GM23338 (cell line): Measurements from ENCODE around the gene MAD1L1.

Source experiments
- CREB1 ChIP-seq: fragments of 250-450 bp; sonication (Bioruptor Pico); IDR thresholded peaks from 2 replicates; pipeline ENCODE4 v1.5.0; 2020; ENCODE audit warnings: low read depth, mild to moderate bottlenecking, moderate library complexity
- EZH2 ChIP-seq: fragments of 200-600 bp; sonication (generic); IDR thresholded peaks from one replicate; pipeline ENCODE4 v1.8.0; 2017; ENCODE audit warnings: antibody characterized with exemption, mild to moderate bottlenecking, low read depth; ENCODE audit not compliant: unreplicated experiment
- EZH2phosphoT487 ChIP-seq: fragments of 200-600 bp; sonication (generic); IDR thresholded peaks from one replicate; pipeline ENCODE4 v1.8.1; 2018; ENCODE audit warnings: antibody characterized with exemption; ENCODE audit not compliant: unreplicated experiment
- JUNB ChIP-seq: IDR thresholded peaks from one replicate; pipeline ENCODE4 v1.6.1; 2016; ENCODE audit warnings: antibody characterized with exemption; ENCODE audit not compliant: unreplicated experiment
- NANOG ChIP-seq: IDR thresholded peaks from 2 replicates; pipeline ENCODE4 v1.6.1; 2016; ENCODE audit warnings: antibody characterized with exemption, borderline replicate concordance
- POLR2AphosphoS5 ChIP-seq: IDR thresholded peaks from 2 replicates; pipeline ENCODE4 v1.6.1; 2016; ENCODE audit warnings: antibody characterized with exemption, low read depth
- STAT1 ChIP-seq: IDR thresholded peaks from one replicate; pipeline ENCODE4 v1.6.1; 2016; ENCODE audit warnings: antibody characterized with exemption; ENCODE audit not compliant: unreplicated experiment
- ZNF114 ChIP-seq: fragments of 250-450 bp; sonication (Bioruptor Pico); IDR thresholded peaks from 2 replicates; pipeline ENCODE4 v1.5.0; 2020; ENCODE audit warnings: mild to moderate bottlenecking, moderate library complexity
- ZNF331 ChIP-seq: fragments of 250-450 bp; sonication (Bioruptor Pico); IDR thresholded peaks from 2 replicates; pipeline ENCODE4 v1.5.0; 2020; ENCODE audit warnings: low read depth, mild to moderate bottlenecking, moderate library complexity
- TF ChIP-seq, protein P1 (sequence below), 2 experiments: fragments of 200-600 bp in 1 of 2; sonication (generic) in 1 of 2; conservative IDR thresholded peaks; 2 replicates each; pipeline versions ENCODE4 v1.5.1 to v1.6.1; 2016 to 2017; ENCODE audit warnings: antibody characterized with exemption in 2 of 2, low read depth in 2 of 2, mild to moderate bottlenecking in 2 of 2, moderate library complexity in 1 of 2
- TF ChIP-seq, protein P2 (sequence below): IDR thresholded peaks from one replicate; pipeline ENCODE4 v1.6.1; 2018; ENCODE audit warnings: antibody characterized with exemption; ENCODE audit not compliant: unreplicated experiment

DNA sequence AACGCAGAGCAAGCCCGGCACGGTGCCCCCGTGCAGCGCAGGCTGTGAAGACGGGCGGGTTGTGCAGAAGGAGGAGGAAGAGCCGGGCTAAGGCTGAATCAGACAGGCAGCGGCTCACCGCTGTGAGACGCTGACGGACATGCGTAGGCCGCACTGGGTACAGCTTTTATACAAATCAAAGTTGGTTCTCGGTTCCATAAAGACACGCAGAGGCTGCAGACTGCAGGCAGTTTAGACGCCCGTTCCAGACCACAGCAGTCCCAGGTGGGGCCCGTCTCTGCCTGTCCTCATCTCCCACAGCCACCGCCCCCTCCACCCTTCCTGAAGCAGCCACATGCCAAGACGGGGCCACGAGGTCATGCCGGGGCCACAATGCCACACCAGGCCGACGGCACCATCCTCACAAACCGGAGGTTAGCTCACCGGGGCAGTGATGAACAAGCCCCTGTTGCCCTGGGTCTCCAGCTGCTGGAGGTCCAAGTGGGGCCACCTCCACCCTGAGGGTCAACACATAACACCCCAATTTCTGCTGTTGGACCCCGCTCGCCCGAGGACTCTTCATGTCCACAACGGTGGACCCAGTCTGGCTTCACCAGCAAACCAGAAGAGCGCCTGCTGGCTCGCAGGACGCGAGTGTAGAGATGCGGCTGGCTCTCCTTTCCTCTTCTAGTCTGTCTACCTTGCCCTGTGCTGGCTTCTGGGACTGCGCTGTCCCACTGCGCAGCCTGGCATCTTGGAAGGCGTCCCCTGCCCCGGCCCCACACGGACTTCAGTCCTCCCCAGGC lies 335.5 kb downstream of the MAD1L1 start:
- TF ChIP-seq, protein P1, sequence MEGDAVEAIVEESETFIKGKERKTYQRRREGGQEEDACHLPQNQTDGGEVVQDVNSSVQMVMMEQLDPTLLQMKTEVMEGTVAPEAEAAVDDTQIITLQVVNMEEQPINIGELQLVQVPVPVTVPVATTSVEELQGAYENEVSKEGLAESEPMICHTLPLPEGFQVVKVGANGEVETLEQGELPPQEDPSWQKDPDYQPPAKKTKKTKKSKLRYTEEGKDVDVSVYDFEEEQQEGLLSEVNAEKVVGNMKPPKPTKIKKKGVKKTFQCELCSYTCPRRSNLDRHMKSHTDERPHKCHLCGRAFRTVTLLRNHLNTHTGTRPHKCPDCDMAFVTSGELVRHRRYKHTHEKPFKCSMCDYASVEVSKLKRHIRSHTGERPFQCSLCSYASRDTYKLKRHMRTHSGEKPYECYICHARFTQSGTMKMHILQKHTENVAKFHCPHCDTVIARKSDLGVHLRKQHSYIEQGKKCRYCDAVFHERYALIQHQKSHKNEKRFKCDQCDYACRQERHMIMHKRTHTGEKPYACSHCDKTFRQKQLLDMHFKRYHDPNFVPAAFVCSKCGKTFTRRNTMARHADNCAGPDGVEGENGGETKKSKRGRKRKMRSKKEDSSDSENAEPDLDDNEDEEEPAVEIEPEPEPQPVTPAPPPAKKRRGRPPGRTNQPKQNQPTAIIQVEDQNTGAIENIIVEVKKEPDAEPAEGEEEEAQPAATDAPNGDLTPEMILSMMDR (conservative IDR thresholded peaks at IDR 0.05; ENCODE audit: low read depth in 2 of 2): no peak
- TF ChIP-seq POLR2AphosphoS5 (no peak), EZH2 (no peak), ZNF331 (CRISPR knock-in tag) (no peak), NANOG (no peak), EZH2phosphoT487 (no peak), CREB1 (CRISPR knock-in tag) (no peak), JUNB (no peak), STAT1 (no peak), ZNF114 (CRISPR knock-in tag) (no peak)
- TF ChIP-seq, protein P2, sequence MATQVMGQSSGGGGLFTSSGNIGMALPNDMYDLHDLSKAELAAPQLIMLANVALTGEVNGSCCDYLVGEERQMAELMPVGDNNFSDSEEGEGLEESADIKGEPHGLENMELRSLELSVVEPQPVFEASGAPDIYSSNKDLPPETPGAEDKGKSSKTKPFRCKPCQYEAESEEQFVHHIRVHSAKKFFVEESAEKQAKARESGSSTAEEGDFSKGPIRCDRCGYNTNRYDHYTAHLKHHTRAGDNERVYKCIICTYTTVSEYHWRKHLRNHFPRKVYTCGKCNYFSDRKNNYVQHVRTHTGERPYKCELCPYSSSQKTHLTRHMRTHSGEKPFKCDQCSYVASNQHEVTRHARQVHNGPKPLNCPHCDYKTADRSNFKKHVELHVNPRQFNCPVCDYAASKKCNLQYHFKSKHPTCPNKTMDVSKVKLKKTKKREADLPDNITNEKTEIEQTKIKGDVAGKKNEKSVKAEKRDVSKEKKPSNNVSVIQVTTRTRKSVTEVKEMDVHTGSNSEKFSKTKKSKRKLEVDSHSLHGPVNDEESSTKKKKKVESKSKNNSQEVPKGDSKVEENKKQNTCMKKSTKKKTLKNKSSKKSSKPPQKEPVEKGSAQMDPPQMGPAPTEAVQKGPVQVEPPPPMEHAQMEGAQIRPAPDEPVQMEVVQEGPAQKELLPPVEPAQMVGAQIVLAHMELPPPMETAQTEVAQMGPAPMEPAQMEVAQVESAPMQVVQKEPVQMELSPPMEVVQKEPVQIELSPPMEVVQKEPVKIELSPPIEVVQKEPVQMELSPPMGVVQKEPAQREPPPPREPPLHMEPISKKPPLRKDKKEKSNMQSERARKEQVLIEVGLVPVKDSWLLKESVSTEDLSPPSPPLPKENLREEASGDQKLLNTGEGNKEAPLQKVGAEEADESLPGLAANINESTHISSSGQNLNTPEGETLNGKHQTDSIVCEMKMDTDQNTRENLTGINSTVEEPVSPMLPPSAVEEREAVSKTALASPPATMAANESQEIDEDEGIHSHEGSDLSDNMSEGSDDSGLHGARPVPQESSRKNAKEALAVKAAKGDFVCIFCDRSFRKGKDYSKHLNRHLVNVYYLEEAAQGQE: no peak
